Heart right ventricle (tissue), 16 donors: ENCODE measurements around the gene SRGAP3. TPM values are rescaled to one million over a fixed set of nuclear protein-coding genes. Genes with fewer than 3 reads are reported as not detected.

ENCODE experiments used
- ATAC-seq, 8 donors: fragments of 200-7000 bp; cut with Tn5 transposase; one replicate each; pipeline ENCODE4 v1.9.1; 2020; ENCODE audit warnings: mild to moderate bottlenecking in 8 of 8, moderate library complexity in 8 of 8, moderate number of reproducible peaks in 1 of 8
- DNase-seq, 2 donors: peaks; one replicate each; pipeline ENCODE4 v3.0.0-alpha.2; 2020
- H3K27ac ChIP-seq, 10 donors: fragments of 200-600 bp; sonication (generic) in 2 of 10; one replicate each; pipeline versions ENCODE4 v1.5.0 to v1.8.0; 2020 to 2022; ENCODE audit warnings: mild to moderate bottlenecking in 3 of 10
- H3K27me3 ChIP-seq, 7 donors: fragments of 200-600 bp; one replicate each; pipeline ENCODE4 v1.8.0; 2021 to 2022; ENCODE audit warnings: mild to moderate bottlenecking in 2 of 7
- H3K36me3 ChIP-seq, 9 donors: fragments of 200-600 bp; sonication (generic) in 1 of 9; one replicate each; pipeline versions ENCODE4 v1.5.0 to v1.8.0; 2020 to 2022; ENCODE audit warnings: mild to moderate bottlenecking in 2 of 9
- H3K4me1 ChIP-seq, 9 donors: fragments of 200-600 bp; sonication (generic) in 1 of 9; one replicate each; pipeline versions ENCODE4 v1.5.0 to v1.8.0; 2020 to 2022; ENCODE audit warnings: mild to moderate bottlenecking in 4 of 9
- H3K4me3 ChIP-seq, 10 donors: fragments of 200-600 bp; sonication (generic) in 2 of 10; one replicate each; pipeline versions ENCODE4 v1.5.0 to v1.8.0; 2020 to 2022; ENCODE audit warnings: mild to moderate bottlenecking in 7 of 10, moderate library complexity in 2 of 10
- H3K9me3 ChIP-seq, 11 donors: fragments of 200-600 bp in 10 of 11; sonication (generic) in 2 of 11; one replicate each; pipeline versions ENCODE4 v1.5.0 to v1.8.0; 2013 to 2022; ENCODE audit warnings: mild to moderate bottlenecking in 2 of 11, control low read depth in 1 of 11, moderate library complexity in 1 of 11
- WGBS, 2 donors: extraction: QIAGEN DNeasy Blood & Tissue Kit; methylation state at CpG; one replicate each; pipeline ENCODE4 v1.1.7; 2013; ENCODE audit warnings: inconsistent platforms in 1 of 2; 5-methylcytosine and 5-hydroxymethylcytosine counted together
- intact Hi-C, 10 donors: fragments of 100-400 bp; cut with DNase I; formaldehyde crosslinking; loops; one replicate each; pipeline versions ENCODE4 v1.11.1 to v1.14.2; 2022
- polyA plus RNA-seq, 2 donors: library from polyadenylated mRNA; stranded (reverse); fragments of 200-250 nt; gene quantifications; one replicate each; pipeline ENCODE4 v1.2.3, GENCODE V29; 2013
- total RNA-seq, 10 donors: library from RNA; stranded (reverse); fragmentation: NEBNext Ultra II Directional in 3 of 10; extraction: Animal tissue kit (Norgen Biotek cat#: 25700) in 3 of 10; gene quantifications; one replicate each; pipeline versions ENCODE4 v1.2.1 to v1.2.4, GENCODE V29; 2021 to 2023
- TF ChIP-seq, protein P1 (sequence below), 9 donors: fragments of 200-600 bp; sonication (generic) in 2 of 9; IDR thresholded peaks; one replicate each; pipeline versions ENCODE4 v1.5.0 to v1.8.0; 2021 to 2022; ENCODE audit warnings: antibody characterized with exemption in 9 of 9, mild to moderate bottlenecking in 5 of 9, moderate library complexity in 1 of 9
- donor health status: Arrhythmogenic right ventricular cardiomyopathy.
- donor health status: ischemic (EF 13 %, LVEDD 7.1; RV severe dilation, severe dysfunction).
- donor health status: healthy with polysubstance abuse.
- donor health status: DM: no; HTN: yes; CAD: no.
- donor health status: DM: no; HTN: no; CAD: no.
- donor health status: ischemic (EF 25% LVEDD 6.9; RV normal size, moderate dysfunction).
- donor health status: ischemic (EF 25% LVEDD 5.7; RV mildly dilated, moderate dysfunction).
- donor health status: healthy.
- donor health status: DM: yes; HTN: yes; CAD: no.
- donor health status: Ischemic cardiomyopathy.
- donor health status: ischemic (EF 35%, LVEDD 5.7; RV mildly dilated, moderate dysfunction).
- donor health status: nonischemic (EF 11% LVEDD 7.7; RV severe dilation, severe dysfunction).
- donor health status: DM: yes; HTN: yes; CAD: no.
- donor health status: PGD.
- donor health status: ischemic (EF 29% LVEDD 5.4; RV normal size, mild dysfunction).
- donor health status: nonischemic (EF 23%, LVEDD 6.1; RV moderate dilation, normal function).

Gene SRGAP3
- total and polyA plus RNA-seq, 12 donors = 0.67 to 16.1 (median 10.6) TPM

DNA sequence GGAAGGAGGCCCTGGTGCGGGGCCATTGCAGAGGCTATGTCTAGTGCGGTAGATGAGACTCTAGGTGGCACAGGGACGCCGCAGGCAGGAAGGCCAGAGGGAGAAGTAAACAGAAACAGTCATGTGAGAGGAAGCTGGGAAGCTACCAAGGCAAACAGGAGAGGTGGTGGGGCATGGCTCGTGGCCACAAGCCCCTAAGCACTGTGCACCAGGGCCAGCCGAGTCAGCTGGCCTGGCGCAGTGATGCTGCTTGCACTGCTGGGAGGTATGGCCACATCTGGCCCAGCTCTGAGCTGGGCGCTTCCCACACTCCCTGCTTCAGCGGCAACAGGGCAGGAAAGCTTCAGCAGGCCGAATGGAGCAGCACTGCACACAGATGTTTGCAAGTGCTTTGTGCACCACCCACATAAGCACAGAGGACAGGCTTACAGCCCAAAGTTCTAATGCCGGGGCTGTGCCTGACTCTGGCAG, 76.6 kb downstream of the SRGAP3 start:
- Histone ChIP-seq H3K9me3 (no peaks in the 10 kb centered on the region), H3K27me3 (no peaks in the 10 kb centered on the region), H3K27ac (no peak overlapping the region), H3K4me3 (no peak overlapping the region), H3K4me1 (peaks cover 0 to 16% (median 7%) of the 10 kb centered on the region in 9 donors), H3K36me3 (no peaks in the 10 kb centered on the region)
- TF ChIP-seq, protein P1, sequence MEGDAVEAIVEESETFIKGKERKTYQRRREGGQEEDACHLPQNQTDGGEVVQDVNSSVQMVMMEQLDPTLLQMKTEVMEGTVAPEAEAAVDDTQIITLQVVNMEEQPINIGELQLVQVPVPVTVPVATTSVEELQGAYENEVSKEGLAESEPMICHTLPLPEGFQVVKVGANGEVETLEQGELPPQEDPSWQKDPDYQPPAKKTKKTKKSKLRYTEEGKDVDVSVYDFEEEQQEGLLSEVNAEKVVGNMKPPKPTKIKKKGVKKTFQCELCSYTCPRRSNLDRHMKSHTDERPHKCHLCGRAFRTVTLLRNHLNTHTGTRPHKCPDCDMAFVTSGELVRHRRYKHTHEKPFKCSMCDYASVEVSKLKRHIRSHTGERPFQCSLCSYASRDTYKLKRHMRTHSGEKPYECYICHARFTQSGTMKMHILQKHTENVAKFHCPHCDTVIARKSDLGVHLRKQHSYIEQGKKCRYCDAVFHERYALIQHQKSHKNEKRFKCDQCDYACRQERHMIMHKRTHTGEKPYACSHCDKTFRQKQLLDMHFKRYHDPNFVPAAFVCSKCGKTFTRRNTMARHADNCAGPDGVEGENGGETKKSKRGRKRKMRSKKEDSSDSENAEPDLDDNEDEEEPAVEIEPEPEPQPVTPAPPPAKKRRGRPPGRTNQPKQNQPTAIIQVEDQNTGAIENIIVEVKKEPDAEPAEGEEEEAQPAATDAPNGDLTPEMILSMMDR (IDR thresholded peaks at IDR 0.05) = no peak
- DNase-seq (no peak), ATAC-seq (peak in 6 of 8 donors; percentile 40 to 82 (median 58))
- 52 to 72% methylated on average over 11 of the region's 11 CpGs for WGBS, 2 donors
- intact Hi-C loops = no loop called here

DNA sequence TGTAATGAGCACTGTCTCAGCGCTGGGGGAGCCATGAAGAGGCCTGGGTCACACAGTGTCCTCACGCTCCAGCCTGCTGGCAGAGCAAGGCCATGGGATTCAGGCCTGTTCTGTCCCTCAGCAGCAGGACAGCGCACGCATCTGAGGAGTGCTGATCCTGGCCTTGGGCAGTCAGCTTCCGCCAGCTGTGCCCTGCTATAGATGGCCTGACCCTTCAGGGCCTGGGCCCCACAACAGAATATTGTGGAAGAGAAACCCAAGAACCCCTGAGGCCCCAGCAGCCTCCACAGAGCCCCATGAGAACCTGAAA, 78.6 kb downstream of the SRGAP3 start:
- no peak overlapping the region for H3K4me3 ChIP-seq
- intact Hi-C loops = no loop called here
- H3K36me3 ChIP-seq = no peaks in the 10 kb centered on the region
- no peaks in the 10 kb centered on the region for H3K27me3 ChIP-seq
- H3K9me3 ChIP-seq = peaks cover 0 to 4% (median 0%) of the 10 kb centered on the region in 11 donors
- peaks cover 0 to 16% (median 7%) of the 10 kb centered on the region in 9 donors for H3K4me1 ChIP-seq
- ATAC-seq (no peak), DNase-seq (no peak)
- TF ChIP-seq, protein P1 (IDR thresholded peaks at IDR 0.05) = no peak
- WGBS, 2 donors = 92% methylated on average over 5 of the region's 5 CpGs
- H3K27ac ChIP-seq = no peak overlapping the region

DNA sequence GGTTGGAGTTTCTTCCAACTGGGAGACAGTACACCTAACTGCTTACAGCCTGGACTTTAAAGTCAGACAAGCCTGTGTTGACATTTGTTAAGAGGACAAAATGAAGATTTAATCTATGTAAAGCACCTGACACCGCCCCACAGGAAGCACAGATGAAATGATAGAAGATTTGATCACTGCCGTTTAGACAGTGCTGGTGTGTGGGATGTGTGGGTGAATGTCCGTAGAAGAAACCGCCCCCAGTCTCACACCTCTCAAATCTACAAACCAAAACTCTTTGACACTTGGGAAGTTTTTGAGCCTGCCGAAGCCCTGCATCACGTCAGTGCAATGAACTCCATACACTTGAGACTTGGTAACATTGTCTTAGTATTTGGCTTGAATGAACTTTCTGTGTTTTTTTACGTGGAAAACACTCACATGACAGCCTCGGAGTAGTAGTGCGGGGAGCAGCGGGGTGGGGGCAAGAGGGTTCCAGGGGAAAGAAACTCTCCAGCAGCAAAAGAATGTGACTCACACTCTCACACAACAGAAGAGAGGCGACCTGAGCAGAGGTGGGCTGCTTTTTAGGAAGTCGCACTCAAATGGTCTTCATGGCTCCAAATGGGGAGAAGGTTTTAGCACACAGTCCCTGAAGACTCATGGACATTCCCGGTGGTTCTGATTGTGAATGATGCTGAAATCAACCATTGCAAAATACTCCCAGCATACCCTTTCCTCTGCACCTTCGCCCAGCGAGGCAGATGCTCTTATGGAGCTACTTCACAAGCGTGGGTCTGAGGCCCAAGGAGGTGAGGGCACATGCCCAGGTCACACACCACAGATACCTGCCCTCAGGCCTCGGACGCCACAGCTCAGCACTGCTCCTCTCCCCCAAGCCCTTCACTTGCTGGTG, 79.2 kb downstream of the SRGAP3 start:
- peaks cover 0 to 4% (median 0%) of the 10 kb centered on the region in 11 donors for H3K9me3 ChIP-seq
- no peak overlapping the region for H3K4me3 ChIP-seq
- H3K27me3 ChIP-seq = no peaks in the 10 kb centered on the region
- H3K36me3 ChIP-seq = no peaks in the 10 kb centered on the region
- 89 to 90% methylated on average over 18 of the region's 18 CpGs for WGBS, 2 donors
- DNase-seq (no peak), ATAC-seq (no peak)
- TF ChIP-seq, protein P1 (IDR thresholded peaks at IDR 0.05) = no peak
- intact Hi-C loops = no loop called here
- peaks cover 0 to 12% (median 7%) of the 10 kb centered on the region in 9 donors for H3K4me1 ChIP-seq
- no peak overlapping the region for H3K27ac ChIP-seq

DNA sequence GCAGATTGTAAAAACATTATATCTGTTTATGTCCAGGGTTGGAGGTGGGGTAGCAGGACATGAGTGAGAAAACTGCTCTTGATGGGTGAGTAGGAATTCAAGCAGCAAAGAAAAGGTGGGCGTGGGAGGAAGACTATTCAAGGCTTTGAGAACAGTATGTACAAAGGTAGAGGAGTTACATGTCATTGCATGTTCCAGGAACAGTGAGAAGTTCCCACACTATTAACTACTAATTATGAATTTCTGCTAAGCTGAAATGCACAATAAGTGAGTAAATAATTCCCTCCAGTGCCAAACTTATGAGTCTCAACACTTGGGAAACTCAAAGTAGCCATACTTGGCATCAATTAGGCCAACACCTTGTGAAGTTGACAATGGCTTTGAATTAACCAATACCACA, 80.1 kb downstream of the SRGAP3 start:
- Histone ChIP-seq H3K4me3 (no peak overlapping the region), H3K27ac (no peak overlapping the region), H3K9me3 (peaks cover 0 to 4% (median 0%) of the 10 kb centered on the region in 11 donors), H3K36me3 (no peaks in the 10 kb centered on the region), H3K4me1 (peaks cover 0 to 10% (median 7%) of the 10 kb centered on the region in 9 donors), H3K27me3 (no peaks in the 10 kb centered on the region)
- TF ChIP-seq, protein P1 (IDR thresholded peaks at IDR 0.05) = no peak
- WGBS, 2 donors = 88 to 94% methylated on average over 1 of the region's 1 CpG
- intact Hi-C loops = no loop called here
- DNase-seq (no peak), ATAC-seq (no peak)
